Uterus (tissue), 4 donors: ENCODE data around the gene SLC25A28. TPM values are rescaled to one million over a fixed set of nuclear protein-coding genes. Genes with fewer than 3 reads are reported as not detected.

Source experiments
- DNase-seq, 2 donors: peaks; one replicate each; pipeline ENCODE4 v3.0.0-alpha.2; 2019 to 2020
- H3K27ac ChIP-seq, 2 donors: fragments of 200-600 bp; sonication (generic); 1 replicate in 1 of 2; 2 replicates in 1 of 2; pipeline ENCODE4 v1.5.1; 2016 to 2018
- H3K27me3 ChIP-seq, 2 donors: fragments of 200-600 bp; sonication (generic); one replicate each; pipeline ENCODE4 v1.5.1; 2018 to 2019; ENCODE audit warnings: control low read depth in 1 of 2
- H3K36me3 ChIP-seq, 2 donors: fragments of 200-600 bp; sonication (generic); one replicate each; pipeline ENCODE4 v1.5.1; 2019; ENCODE audit warnings: control low read depth in 1 of 2
- H3K4me1 ChIP-seq, 2 donors: fragments of 200-600 bp; sonication (generic); one replicate each; pipeline ENCODE4 v1.5.1; 2018 to 2019; ENCODE audit warnings: control low read depth in 1 of 2
- H3K4me3 ChIP-seq, 2 donors: fragments of 200-600 bp; sonication (generic); 1 replicate in 1 of 2; 2 replicates in 1 of 2; pipeline ENCODE4 v1.5.1; 2018 to 2019; ENCODE audit warnings: mild to moderate bottlenecking in 1 of 2
- H3K9me3 ChIP-seq, 2 donors: fragments of 200-600 bp; sonication (generic); one replicate each; pipeline ENCODE4 v1.5.1; 2019; ENCODE audit warnings: control low read depth in 1 of 2
- CTCF ChIP-seq, 4 experiments: fragments of 200-600 bp in 2 of 4; fragments of 450-650 bp in 2 of 4; sonication (generic) in 2 of 4; IDR thresholded peaks; one replicate each; pipeline ENCODE4 v1.5.1; 2016 to 2019; ENCODE audit warnings: antibody characterized with exemption in 4 of 4, mild to moderate bottlenecking in 2 of 4, moderate library complexity in 1 of 4
- POLR2A ChIP-seq, 2 donors: fragments of 450-650 bp; IDR thresholded peaks; one replicate each; pipeline ENCODE4 v1.6.1; 2016; ENCODE audit warnings: antibody characterized with exemption in 2 of 2, mild to moderate bottlenecking in 1 of 2, moderate library complexity in 1 of 2
- intact Hi-C: fragments of 100-400 bp; cut with DNase I; formaldehyde crosslinking; loops from one replicate; pipeline ENCODE4 v1.15.1; 2023; ENCODE audit warnings: low total_unique reads
- small RNA-seq: library from RNA; depleted of rRNA; stranded (forward); fragments of <200 nt; gene quantifications from one replicate; pipeline ENCODE3, GENCODE V24; 2016
- total RNA-seq, 4 donors: library from RNA; depleted of rRNA in 3 of 4; stranded (reverse); fragments of >200 nt in 3 of 4; gene quantifications; one replicate each; pipeline versions ENCODE4 v1.1.0 to v1.2.4, GENCODE V29; 2014 to 2023
- donor health status: DM: yes; HTN: yes; CAD: no.

The SLC25A28 gene
- total RNA-seq, 4 donors from 2014 or later: 11.0 to 72.4 (median 38.8) TPM

GRCh38 chr10:99562631-99563030 is 57.6 kb downstream of the SLC25A28 start:
- no peaks in the 10 kb centered on the region for H3K4me1 ChIP-seq
- no peaks in the 10 kb centered on the region for H3K9me3 ChIP-seq
- no peak overlapping the region for H3K4me3 ChIP-seq
- H3K27ac ChIP-seq: no peak overlapping the region
- intact Hi-C loops: no loop called here
- H3K27me3 ChIP-seq: no peaks in the 10 kb centered on the region
- DNase-seq: no peak
- no peaks in the 10 kb centered on the region for H3K36me3 ChIP-seq
- TF ChIP-seq POLR2A (IDR thresholded peaks at IDR 0.05): no peak
- TF ChIP-seq CTCF (IDR thresholded peaks at IDR 0.05): no peak

Small RNAs within 50 kb of the gene (small RNA-seq; reads per million reads assigned to genes)
- not detected for gene AL133353.1

Other genes starting within 250 kb of the SLC25A28 start
- 10 to 100 TPM; 18.4 to 35.0 (median 22.6) TPM for gene GOT1, start 189.8 kb downstream of the SLC25A28 start, total RNA-seq
- gene NKX2-3, start 87.5 kb downstream of the SLC25A28 start, total RNA-seq: not detected
- 10 to 100 TPM in 1 of 4 donors, 1 to 10 TPM in 2, under 1 TPM in 1; 0.26 to 25.2 (median 5.0) TPM for gene ENTPD7, start 39.1 kb upstream of the SLC25A28 start, total RNA-seq
- gene COX15, start 111.7 kb upstream of the SLC25A28 start, total RNA-seq: 10 to 100 TPM; 11.5 to 45.6 (median 30.1) TPM
- 10 to 100 TPM in 2 of 4 donors, 1 to 10 TPM in 2; 4.4 to 26.6 (median 14.4) TPM for gene CUTC, start 111.8 kb upstream of the SLC25A28 start, total RNA-seq
- gene ABCC2, start 162.2 kb upstream of the SLC25A28 start, total RNA-seq: 1 to 10 TPM in 3 of 4 donors, under 1 TPM in 1; 0.29 to 3.0 (median 1.2) TPM